GM23338 (cell line): ENCODE results near the gene SLF2. TPM values are rescaled to one million over a fixed set of nuclear protein-coding genes. Genes with fewer than 3 reads are reported as not detected.

Experiments
- ATAC-seq: fragments of 200-7000 bp; cut with Tn5 transposase; 3 replicates; pipeline ENCODE4 v1.9.1; 2020
- DNase-seq: peaks from one replicate; pipeline ENCODE4 v3.0.0-alpha.2; 2015; ENCODE audit warnings: low spot score
- H2AFZ ChIP-seq: fragments of 200-600 bp; sonication (generic); 2 replicates; pipeline ENCODE4 v1.8.0; 2016; ENCODE audit warnings: antibody characterized with exemption, mild to moderate bottlenecking, moderate library complexity
- H3F3A ChIP-seq: fragments of 200-600 bp; sonication (generic); replicated peaks from 2 replicates; pipeline ENCODE4 v1.8.0; 2017; ENCODE audit warnings: antibody characterized with exemption, mixed run types, low read depth
- H3K27ac ChIP-seq: fragments of 200-600 bp; sonication (generic); 2 replicates; pipeline ENCODE4 v1.6.1; 2016; ENCODE audit warnings: low read depth
- H3K27me3 ChIP-seq: fragments of 200-600 bp; sonication (generic); 2 replicates; pipeline ENCODE4 v1.8.0; 2016; ENCODE audit warnings: mild to moderate bottlenecking, mixed run types, moderate library complexity; ENCODE audit not compliant: insufficient read depth
- H3K36me3 ChIP-seq: fragments of 200-600 bp; sonication (generic); 2 replicates; pipeline ENCODE4 v1.8.0; 2016; ENCODE audit warnings: mild to moderate bottlenecking; ENCODE audit not compliant: insufficient read depth
- H3K4me1 ChIP-seq: fragments of 200-600 bp; sonication (generic); 2 replicates; pipeline ENCODE4 v1.8.0; 2016; ENCODE audit warnings: mild to moderate bottlenecking, moderate library complexity; ENCODE audit not compliant: insufficient read depth
- H3K4me2 ChIP-seq: fragments of 200-600 bp; sonication (generic); 2 replicates; pipeline ENCODE4 v1.7.1; 2017; ENCODE audit warnings: mixed run types
- H3K4me3 ChIP-seq: fragments of 200-600 bp; sonication (generic); 2 replicates; pipeline ENCODE4 v1.6.1; 2016; ENCODE audit warnings: mixed run types
- H3K79me2 ChIP-seq: fragments of 200-600 bp; sonication (generic); replicated peaks from 2 replicates; pipeline ENCODE4 v1.8.0; 2017; ENCODE audit warnings: mild to moderate bottlenecking; ENCODE audit not compliant: insufficient read depth
- H3K9me2 ChIP-seq: fragments of 200-600 bp; sonication (generic); 2 replicates; pipeline ENCODE4 v1.8.0; 2017; ENCODE audit not compliant: insufficient read depth
- H4K20me1 ChIP-seq: fragments of 200-600 bp; sonication (generic); replicated peaks from 2 replicates; pipeline ENCODE4 v1.8.0; 2017; ENCODE audit warnings: mild to moderate bottlenecking; ENCODE audit not compliant: insufficient read depth
- H3K27ac Mint-ChIP-seq: 2 replicates; pipeline ENCODE4 v1.8.0; 2020; ENCODE audit warnings: inconsistent platforms, mild to moderate bottlenecking, moderate library complexity, mixed read lengths
- H3K27me3 Mint-ChIP-seq: 3 replicates; pipeline ENCODE4 v1.8.0; 2022; ENCODE audit warnings: low read depth, mild to moderate bottlenecking, moderate library complexity, mixed read lengths, inconsistent platforms; ENCODE audit not compliant: insufficient read depth, poor library complexity
- H3K36me3 Mint-ChIP-seq: 3 replicates; pipeline ENCODE4 v1.8.0; 2021; ENCODE audit warnings: low read depth, mild to moderate bottlenecking, inconsistent platforms, moderate library complexity, mixed read lengths
- H3K4me1 Mint-ChIP-seq: 3 replicates; pipeline ENCODE4 v1.8.0; 2020; ENCODE audit warnings: mild to moderate bottlenecking, inconsistent platforms, mixed read lengths
- H3K4me3 Mint-ChIP-seq: 3 replicates; pipeline ENCODE4 v1.8.0; 2021; ENCODE audit warnings: moderate library complexity, mild to moderate bottlenecking, inconsistent platforms, mixed read lengths
- H3K9me3 Mint-ChIP-seq: 3 replicates; pipeline ENCODE4 v1.8.0; 2020; ENCODE audit warnings: moderate library complexity, mild to moderate bottlenecking, inconsistent platforms, mixed read lengths
- CREB1 ChIP-seq: fragments of 250-450 bp; sonication (Bioruptor Pico); IDR thresholded peaks from 2 replicates; pipeline ENCODE4 v1.5.0; 2020; ENCODE audit warnings: low read depth, mild to moderate bottlenecking, moderate library complexity
- CTCF ChIP-seq, 2 experiments: fragments of 200-600 bp in 1 of 2; sonication (generic) in 1 of 2; conservative IDR thresholded peaks; 2 replicates each; pipeline versions ENCODE4 v1.5.1 to v1.6.1; 2016 to 2017; ENCODE audit warnings: antibody characterized with exemption in 2 of 2, low read depth in 2 of 2, mild to moderate bottlenecking in 2 of 2, moderate library complexity in 1 of 2
- ETS1 ChIP-seq: IDR thresholded peaks from 2 replicates; pipeline ENCODE4 v1.6.1; 2016; ENCODE audit warnings: antibody characterized with exemption
- EZH2 ChIP-seq: fragments of 200-600 bp; sonication (generic); IDR thresholded peaks from one replicate; pipeline ENCODE4 v1.8.0; 2017; ENCODE audit warnings: antibody characterized with exemption, mild to moderate bottlenecking, low read depth; ENCODE audit not compliant: unreplicated experiment
- EZH2phosphoT487 ChIP-seq: fragments of 200-600 bp; sonication (generic); IDR thresholded peaks from one replicate; pipeline ENCODE4 v1.8.1; 2018; ENCODE audit warnings: antibody characterized with exemption; ENCODE audit not compliant: unreplicated experiment
- JUNB ChIP-seq: IDR thresholded peaks from one replicate; pipeline ENCODE4 v1.6.1; 2016; ENCODE audit warnings: antibody characterized with exemption; ENCODE audit not compliant: unreplicated experiment
- NANOG ChIP-seq: IDR thresholded peaks from 2 replicates; pipeline ENCODE4 v1.6.1; 2016; ENCODE audit warnings: antibody characterized with exemption, borderline replicate concordance
- POLR2AphosphoS5 ChIP-seq: IDR thresholded peaks from 2 replicates; pipeline ENCODE4 v1.6.1; 2016; ENCODE audit warnings: antibody characterized with exemption, low read depth
- ZNF114 ChIP-seq: fragments of 250-450 bp; sonication (Bioruptor Pico); IDR thresholded peaks from 2 replicates; pipeline ENCODE4 v1.5.0; 2020; ENCODE audit warnings: mild to moderate bottlenecking, moderate library complexity
- ZNF331 ChIP-seq: fragments of 250-450 bp; sonication (Bioruptor Pico); IDR thresholded peaks from 2 replicates; pipeline ENCODE4 v1.5.0; 2020; ENCODE audit warnings: low read depth, mild to moderate bottlenecking, moderate library complexity
- ZNF462 ChIP-seq: fragments of 250-450 bp; sonication (Bioruptor Pico); IDR thresholded peaks from 2 replicates; pipeline ENCODE4 v1.5.0; 2020; ENCODE audit warnings: mild to moderate bottlenecking, moderate library complexity
- polyA plus RNA-seq: library from polyadenylated mRNA; unstranded; fragments of >200 nt; fragmentation: Nextera tagmentation; extraction: Ambion mirVana; gene quantifications from 2 replicates; pipeline ENCODE4 v1.2.1, GENCODE V29; 2016
- total RNA-seq: library from RNA; depleted of rRNA; stranded (reverse); fragments of >200 nt; shearing (Covaris generic); gene quantifications from 2 replicates; pipeline ENCODE4 v1.2.3, GENCODE V29; 2014

SLF2 gene
- total and polyA plus RNA-seq, 2 experiments from 2014 or later = 13.6 to 22.1 TPM

GRCh38 chr10:100983868-100984671 is 71.3 kb downstream of the SLF2 start:
- Histone ChIP-seq H3K27me3 (no peaks in the 10 kb centered on the region), H4K20me1 (peaks cover 11% of the 10 kb centered on the region; the same call in 1 of the 2 replicates), H3K27ac (no peak overlapping the region), H3F3A (peaks cover 7% of the 10 kb centered on the region; the same call in 1 of the 2 replicates), H3K9me2 (no peaks in the 10 kb centered on the region), H3K36me3 (no peaks in the 10 kb centered on the region), H3K79me2 (peaks cover 29% of the 10 kb centered on the region), H2AFZ (no peak overlapping the region), H3K4me1 (no peaks in the 10 kb centered on the region), H3K4me2 (no peak overlapping the region), H3K4me3 (no peak overlapping the region)
- DNase-seq (no peak), ATAC-seq (no peak)
- H3K27ac Mint-ChIP-seq = no peak overlapping the region
- peaks cover 2% of the 10 kb centered on the region; the same call in 1 of the 3 replicates for H3K9me3 Mint-ChIP-seq
- no peak overlapping the region for H3K4me3 Mint-ChIP-seq
- TF ChIP-seq NANOG (no peak), POLR2AphosphoS5 (peak; percentile 7; the same call in 1 of the 2 replicates)
- H3K4me1 Mint-ChIP-seq = peaks cover 12% of the 10 kb centered on the region
- peaks cover 16% of the 10 kb centered on the region for H3K36me3 Mint-ChIP-seq
- H3K27me3 Mint-ChIP-seq = peaks cover 19% of the 10 kb centered on the region

- H3K36me3 Mint-ChIP-seq = peaks cover 22% of the 10 kb centered on the region
- peaks cover under 1% of the 10 kb centered on the region; the same call in 1 of the 2 replicates for H3K36me3 ChIP-seq
Measured at GRCh38 chr10:100984672-100985177, 72.0 kb downstream of the SLF2 start.

More at GRCh38 chr10:100984672-100985177, 72.0 kb downstream of the SLF2 start:
- Histone ChIP-seq H2AFZ (no peak overlapping the region), H3K79me2 (peaks cover 36% of the 10 kb centered on the region), H3K27me3 (no peaks in the 10 kb centered on the region), H3K4me3 (no peak overlapping the region), H3K9me2 (no peaks in the 10 kb centered on the region), H3K4me2 (no peak overlapping the region), H3F3A (peaks cover 7% of the 10 kb centered on the region; the same call in 1 of the 2 replicates), H4K20me1 (peaks cover 17% of the 10 kb centered on the region), H3K4me1 (no peaks in the 10 kb centered on the region), H3K27ac (no peak overlapping the region)
- Mint-ChIP-seq H3K27ac (no peak overlapping the region), H3K27me3 (peaks cover 19% of the 10 kb centered on the region), H3K9me3 (peaks cover 2% of the 10 kb centered on the region; the same call in 1 of the 3 replicates), H3K4me3 (no peak overlapping the region), H3K4me1 (peaks cover 12% of the 10 kb centered on the region)
- no peak for ATAC-seq
- TF ChIP-seq EZH2phosphoT487 (no peak), CREB1 (CRISPR knock-in tag) (no peak), ZNF462 (CRISPR knock-in tag) (no peak), JUNB (no peak), ZNF331 (CRISPR knock-in tag) (no peak), ETS1 (no peak), ZNF114 (CRISPR knock-in tag) (no peak), EZH2 (no peak), CTCF (conservative IDR thresholded peaks at IDR 0.05; ENCODE audit: low read depth in 2 of 2) (no peak)
- no peak for DNase-seq
